Ammon's horn (tissue), 1 donor: ENCODE data around the gene FLRT1.
A peak's percentile ranks its signal among the peaks of the same experiment; 100 is the strongest.

ENCODE experiments used
- DNase-seq: peaks from one replicate; pipeline ENCODE4 v3.0.0-alpha.2; 2016; ENCODE audit warnings: low spot score

FLRT1 gene, protein sequence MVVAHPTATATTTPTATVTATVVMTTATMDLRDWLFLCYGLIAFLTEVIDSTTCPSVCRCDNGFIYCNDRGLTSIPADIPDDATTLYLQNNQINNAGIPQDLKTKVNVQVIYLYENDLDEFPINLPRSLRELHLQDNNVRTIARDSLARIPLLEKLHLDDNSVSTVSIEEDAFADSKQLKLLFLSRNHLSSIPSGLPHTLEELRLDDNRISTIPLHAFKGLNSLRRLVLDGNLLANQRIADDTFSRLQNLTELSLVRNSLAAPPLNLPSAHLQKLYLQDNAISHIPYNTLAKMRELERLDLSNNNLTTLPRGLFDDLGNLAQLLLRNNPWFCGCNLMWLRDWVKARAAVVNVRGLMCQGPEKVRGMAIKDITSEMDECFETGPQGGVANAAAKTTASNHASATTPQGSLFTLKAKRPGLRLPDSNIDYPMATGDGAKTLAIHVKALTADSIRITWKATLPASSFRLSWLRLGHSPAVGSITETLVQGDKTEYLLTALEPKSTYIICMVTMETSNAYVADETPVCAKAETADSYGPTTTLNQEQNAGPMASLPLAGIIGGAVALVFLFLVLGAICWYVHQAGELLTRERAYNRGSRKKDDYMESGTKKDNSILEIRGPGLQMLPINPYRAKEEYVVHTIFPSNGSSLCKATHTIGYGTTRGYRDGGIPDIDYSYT

GRCh38 chr11:64035576-64035975 lies at the start of gene FLRT1:
FLRT1 (plus strand) TSS chr11:64035931; CDS start chr11:64116268, 80,337 bp downstream.
- peak; percentile 60 for DNase-seq

DNA sequence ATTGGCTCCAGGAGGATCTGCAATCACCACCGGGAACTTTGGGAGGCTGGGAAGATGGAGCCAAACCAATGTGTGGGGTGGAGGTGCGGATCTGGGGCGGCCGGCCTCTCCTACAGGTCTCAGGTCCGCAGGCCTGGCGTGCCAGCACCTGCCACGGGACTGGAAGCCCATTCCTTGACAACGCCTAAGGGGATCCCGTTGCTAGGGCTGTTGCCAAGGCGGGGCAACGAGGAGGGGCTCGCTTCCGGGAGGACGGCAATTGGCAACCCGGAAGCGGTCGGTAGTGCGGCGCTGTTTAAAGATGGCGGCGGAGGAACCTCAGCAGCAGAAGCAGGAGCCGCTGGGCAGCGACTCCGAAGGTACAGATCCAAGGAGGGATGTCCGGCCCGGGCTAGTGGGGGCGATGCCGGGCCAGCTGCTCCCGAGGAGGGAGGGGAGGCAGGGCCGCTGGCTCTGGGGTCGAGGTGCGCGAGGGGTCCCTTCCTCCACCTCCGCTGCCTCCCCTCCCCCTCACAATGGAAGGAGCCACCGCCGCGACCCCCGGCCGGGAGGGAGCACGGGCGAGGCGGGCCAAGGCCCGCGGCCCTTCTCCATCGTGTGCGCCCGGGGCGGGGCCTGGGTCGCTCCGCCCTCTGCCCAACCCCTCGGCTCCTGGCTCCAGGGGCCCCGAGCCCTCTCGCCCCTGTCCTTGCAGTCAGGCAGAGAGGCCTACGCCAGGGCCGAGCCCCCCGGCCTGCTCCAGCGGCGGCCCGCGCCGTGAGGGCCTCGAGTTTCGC lies 49.4 kb upstream of the FLRT1 start, which contains the start of gene OTUB1:
Gene OTUB1, plus strand, starts transcription at position 283 of the 776 bp plus-strand sequence. Its CDS starts 19 bp downstream, at position 302.
- DNase-seq: peak; percentile 94

DNA sequence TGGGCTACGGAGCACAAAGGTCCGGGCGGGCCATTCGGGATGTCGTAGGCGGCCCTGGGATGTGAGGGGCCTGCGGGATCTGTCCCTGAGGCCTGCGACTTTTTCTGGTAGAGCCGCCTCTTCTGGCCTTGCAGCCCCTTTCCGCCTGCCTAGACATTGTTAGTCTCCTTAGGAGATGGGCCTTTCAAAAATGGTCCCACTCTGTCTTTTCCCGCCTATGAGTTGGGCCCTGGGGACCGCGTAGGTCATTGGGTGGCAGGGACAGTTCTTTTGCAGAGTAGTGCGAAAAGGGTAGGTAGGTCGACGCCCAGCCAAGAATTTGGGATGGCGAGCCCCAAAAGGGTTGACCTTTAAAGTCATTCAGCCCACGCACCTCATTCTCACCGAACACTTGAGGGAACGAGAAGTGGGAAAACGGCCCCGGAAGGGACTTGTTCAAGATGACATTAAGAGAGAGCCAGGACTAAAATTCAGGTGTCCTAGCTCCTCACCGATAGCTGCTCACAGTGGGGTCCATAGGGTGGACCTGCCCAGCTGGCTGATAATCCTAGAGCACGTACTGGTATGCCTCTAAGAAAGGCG lies 48.7 kb upstream of the FLRT1 start:
- no peak for DNase-seq

GRCh38 chr11:63991558-63991957 lies 44.2 kb upstream of the FLRT1 start:
- DNase-seq: no peak

- no peak for DNase-seq
These were observed 42.6 kb upstream of the FLRT1 start for GRCh38 chr11:63993100-63993499.

DNA sequence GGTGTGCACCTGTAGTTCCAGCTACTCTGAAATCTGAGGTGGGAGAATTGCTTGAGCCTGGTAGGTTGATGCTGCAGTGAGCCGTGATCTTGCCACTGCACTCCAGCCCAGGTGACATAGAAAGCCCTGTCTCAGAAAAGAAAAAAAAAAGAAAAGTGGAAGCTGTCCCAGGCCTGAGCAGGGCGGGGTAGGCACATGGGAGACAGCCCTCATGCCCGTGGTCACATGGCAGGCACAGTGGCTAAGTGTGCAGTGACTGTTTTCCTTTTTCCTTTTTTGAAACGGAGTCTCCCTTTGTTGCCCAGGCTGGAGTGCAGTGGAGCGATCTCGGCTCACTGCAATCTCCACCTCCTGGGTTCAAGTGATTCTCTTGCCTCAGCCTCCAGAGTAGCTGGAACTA lies 41.7 kb upstream of the FLRT1 start:
- no peak for DNase-seq

DNA sequence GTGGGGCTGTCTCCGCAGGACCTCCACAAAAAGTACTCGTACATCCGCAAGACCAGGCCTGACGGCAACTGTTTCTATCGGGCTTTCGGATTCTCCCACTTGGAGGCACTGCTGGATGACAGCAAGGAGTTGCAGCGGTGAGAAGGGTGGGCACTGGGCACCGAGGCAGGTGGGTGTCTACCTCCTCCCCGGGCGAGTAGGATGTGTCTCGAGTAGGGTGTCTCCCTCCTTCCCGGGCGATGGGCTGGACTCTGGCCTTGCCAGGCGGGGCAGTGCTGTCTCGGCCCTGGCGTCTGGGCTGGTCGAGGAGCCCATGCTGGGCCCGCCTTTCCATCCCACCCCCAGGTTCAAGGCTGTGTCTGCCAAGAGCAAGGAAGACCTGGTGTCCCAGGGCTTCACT lies 39.2 kb upstream of the FLRT1 start:
- no peak for DNase-seq

DNA sequence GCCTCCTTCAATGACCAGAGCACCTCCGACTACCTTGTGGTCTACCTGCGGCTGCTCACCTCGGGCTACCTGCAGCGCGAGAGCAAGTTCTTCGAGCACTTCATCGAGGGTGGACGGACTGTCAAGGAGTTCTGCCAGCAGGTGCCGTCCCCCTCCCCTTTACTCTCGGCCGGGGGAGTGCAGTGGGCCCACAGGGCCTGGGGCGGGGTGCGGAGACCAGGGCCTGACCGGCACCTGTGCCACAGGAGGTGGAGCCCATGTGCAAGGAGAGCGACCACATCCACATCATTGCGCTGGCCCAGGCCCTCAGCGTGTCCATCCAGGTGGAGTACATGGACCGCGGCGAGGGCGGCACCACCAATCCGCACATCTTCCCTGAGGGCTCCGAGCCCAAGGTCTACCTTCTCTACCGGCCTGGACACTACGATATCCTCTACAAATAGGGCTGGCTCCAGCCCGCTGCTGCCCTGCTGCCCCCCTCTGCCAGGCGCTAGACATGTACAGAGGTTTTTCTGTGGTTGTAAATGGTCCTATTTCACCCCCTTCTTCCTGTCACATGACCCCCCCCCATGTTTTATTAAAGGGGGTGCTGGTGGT lies 38.5 kb upstream of the FLRT1 start:
- no peak for DNase-seq

- no peak for DNase-seq
These were observed 37.9 kb upstream of the FLRT1 start for GRCh38 chr11:63997801-63998337.

DNA sequence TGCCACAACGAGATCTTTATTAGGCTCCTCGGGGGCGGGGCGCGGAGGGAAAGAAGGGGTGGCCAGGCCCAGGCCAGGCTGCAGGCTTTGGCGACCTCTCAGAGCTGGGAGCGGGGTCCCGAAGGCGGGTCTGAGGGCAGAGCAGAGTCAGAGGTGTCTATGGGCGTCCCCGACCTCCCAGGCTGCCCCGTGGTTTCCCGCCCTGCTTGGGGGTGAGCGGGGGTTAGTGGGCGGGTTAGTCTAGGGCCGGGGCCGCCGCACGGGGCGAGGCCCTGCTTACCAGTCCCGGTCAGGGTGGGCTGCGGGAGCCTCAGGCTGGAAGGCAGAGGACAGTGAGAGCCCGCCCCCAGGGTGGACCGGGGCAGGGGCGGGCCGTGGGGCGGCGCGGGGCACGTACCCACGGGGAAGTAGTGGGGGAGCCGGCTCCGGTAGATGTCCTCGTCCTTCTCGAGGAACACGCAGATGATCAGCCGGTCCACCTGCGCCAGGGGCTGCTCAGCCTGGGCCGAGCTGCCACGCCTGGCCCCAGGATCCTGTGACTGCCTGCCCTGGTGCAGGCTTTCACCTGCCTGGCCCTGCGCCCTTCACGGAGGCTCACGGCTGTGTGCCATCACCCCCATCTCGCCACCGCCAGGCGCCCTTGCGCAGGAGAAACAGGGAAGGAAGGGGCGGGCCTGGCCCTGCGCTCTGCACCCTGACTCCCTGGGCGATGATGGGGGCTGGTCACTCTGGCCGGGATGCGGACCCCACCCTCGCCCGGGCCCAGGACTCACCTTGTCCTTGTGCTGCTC lies 37.0 kb upstream of the FLRT1 start:
- DNase-seq: no peak

GRCh38 chr11:63999349-64000025 lies 36.2 kb upstream of the FLRT1 start:
- DNase-seq: no peak

GRCh38 chr11:64000026-64000739 lies 35.5 kb upstream of the FLRT1 start:
- DNase-seq: peak; percentile 73

GRCh38 chr11:64000740-64001483 lies 34.8 kb upstream of the FLRT1 start:
- no peak for DNase-seq

DNA sequence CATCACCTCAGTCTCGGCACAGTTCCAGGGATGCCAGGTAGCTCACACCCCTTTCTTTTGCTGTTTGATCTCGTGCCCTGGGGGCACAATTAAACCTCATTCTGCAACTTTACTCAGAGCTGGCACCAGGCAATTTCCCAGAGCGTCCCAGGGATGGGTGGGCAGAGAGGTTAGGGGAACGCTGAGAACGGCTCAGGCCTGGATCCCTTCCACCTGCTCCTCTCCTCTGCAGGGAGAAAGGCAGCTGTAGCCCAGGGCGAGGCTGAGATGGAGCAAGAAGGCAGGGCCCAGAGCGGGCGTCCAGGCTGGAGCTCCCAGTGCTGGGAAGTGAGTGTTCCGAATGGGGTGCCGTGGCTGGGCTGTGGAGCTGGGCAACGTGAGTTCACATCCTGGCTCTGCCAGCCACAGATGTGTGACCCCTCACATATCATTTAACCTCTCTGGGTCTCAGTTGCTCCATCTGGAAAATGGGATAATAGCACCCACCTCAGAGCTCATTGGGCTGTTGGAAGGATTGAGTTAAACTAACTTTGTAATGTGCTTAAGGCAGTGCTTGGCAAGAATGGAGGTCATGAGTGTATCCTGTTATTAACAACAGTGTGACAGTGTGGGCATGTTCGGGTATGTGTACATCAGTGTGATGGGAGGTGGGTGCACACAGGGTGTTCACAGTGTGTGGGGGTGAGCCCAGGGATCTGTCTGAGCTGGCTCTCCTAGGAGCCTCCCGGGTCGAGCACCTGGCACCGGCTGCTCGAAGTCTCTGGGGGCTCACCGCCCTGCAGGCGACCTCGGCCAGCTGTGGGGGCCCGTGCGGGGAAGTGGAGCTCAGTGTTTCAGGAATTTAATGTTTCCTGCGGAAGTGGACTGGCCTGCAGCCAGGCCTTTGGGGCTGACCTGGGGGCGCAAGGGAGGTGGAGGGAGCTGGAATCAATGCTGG lies 34.0 kb upstream of the FLRT1 start:
- no peak for DNase-seq

DNA sequence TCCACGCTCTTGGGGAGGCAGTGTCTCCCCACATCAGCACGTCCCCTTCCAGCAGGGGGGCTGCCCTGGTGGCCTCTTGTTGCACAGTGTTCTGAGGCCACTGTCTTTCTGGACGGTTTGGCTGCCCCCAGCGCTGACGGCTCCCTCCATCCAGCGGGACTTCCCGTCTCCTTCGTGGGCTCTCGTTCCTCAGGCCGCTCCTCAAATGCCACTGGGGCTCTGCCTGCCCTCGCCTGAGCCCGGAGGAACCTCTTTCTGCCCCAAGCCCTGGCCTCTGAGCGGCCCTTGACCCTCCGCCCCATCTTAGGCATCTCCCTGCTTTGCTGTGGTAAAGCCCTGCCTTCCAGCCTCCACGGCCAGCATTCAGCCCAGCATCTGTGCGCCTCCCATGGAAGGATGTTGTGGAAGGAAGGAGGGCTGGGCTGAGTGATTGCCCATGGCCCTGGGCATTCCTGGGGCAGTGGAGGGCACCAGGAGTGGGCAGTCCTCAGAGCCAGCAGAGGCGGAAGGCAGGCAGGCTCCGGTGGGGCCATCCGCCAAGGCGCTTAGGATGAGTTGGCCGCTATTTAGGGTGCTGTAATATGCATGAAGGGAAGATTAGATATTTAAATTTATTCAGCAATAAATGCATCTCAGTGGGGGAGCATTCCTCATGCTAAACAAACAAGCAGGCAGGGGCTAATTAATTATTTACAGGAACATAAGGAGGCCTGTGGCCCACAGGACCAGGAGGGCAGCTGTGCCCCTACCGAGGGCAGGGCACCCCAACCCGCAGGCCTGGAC lies 31.7 kb upstream of the FLRT1 start:
- no peak for DNase-seq

DNA sequence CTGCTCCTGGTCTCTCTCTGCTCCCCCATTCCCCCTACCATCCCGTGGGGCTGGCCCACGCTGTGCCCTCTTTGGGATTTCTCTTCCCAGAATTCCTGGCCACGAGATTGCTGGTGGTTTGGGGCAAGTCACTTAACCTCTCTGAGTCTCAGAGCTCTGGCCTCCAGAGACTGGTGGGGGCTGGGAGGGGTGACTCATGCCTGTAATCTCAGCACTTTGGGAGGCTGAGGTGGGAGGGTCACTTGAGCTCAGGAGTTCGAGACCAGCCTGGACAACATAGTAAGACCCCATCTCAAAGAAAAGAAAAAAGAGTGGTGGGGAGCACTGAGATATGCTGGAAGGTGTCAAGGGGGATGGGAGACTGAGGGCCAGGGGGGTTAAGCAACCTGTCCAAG lies 31.1 kb upstream of the FLRT1 start:
- DNase-seq: no peak

DNA sequence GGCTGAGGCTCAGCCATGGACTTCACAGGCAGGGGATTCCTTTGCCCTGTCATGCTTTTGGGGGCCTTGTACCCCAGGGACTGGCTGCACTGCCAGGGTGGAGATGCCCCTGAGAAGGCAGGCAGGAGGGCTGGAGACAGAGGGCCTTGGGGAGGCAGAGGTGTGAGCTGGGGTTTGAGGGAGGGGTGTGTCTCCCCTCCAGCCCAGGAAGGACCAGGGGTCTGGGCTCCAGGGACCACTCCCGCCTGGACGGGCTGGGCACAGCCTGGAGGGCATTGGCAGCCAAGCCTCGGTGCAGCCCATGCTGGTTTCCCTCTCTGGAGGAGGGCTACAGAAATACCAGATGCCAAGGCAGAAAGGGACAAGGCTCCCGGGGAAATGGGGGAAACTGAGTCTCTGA lies 30.0 kb upstream of the FLRT1 start:
- DNase-seq: no peak
